IMR-90 (cell line): ENCODE data around the gene REG1A. TPM values are rescaled to one million over a fixed set of nuclear protein-coding genes. Genes with fewer than 3 reads are reported as not detected.

ENCODE experiments used
- ATAC-seq: fragments of 200-7000 bp; cut with Tn5 transposase; 2 replicates; pipeline ENCODE4 v1.9.1; 2020; ENCODE audit warnings: low read depth, mild to moderate bottlenecking, moderate library complexity
- BruUV-seq: library from RNA; stranded (reverse); fragments of 400-500 nt; replicated peaks from 2 replicates; lab custom pipeline; 2021; lab: Mats Ljungman, UMichigan
- CTCF ChIA-PET: fragments of 300-600 bp; formaldehyde crosslinking; extraction: SDS; loops from one replicate; lab custom pipeline; 2021; ENCODE audit warnings: antibody characterized with exemption; lab: Yijun Ruan, JAX
- POLR2A ChIA-PET: fragments of 300-600 bp; sonication (Branson Sonifier 250); formaldehyde crosslinking; loops from one replicate; lab custom pipeline; 2022; ENCODE audit warnings: antibody characterized with exemption; ENCODE audit not compliant: unreplicated experiment; lab: Charles Lee
- DNase-seq: peaks from one replicate; pipeline ENCODE4 v3.0.0; 2013
- H2AFZ ChIP-seq: replicated peaks from 2 replicates; pipeline ENCODE3; 2013; ENCODE audit warnings: low read length, mild to moderate bottlenecking; ENCODE audit not compliant: poor library complexity
- H2AK5ac ChIP-seq: 2 replicates; pipeline ENCODE4 v1.6.1; 2013; ENCODE audit warnings: low read depth, low read length, inconsistent platforms
- H2AK9ac ChIP-seq: replicated peaks from 2 replicates; pipeline ENCODE3; 2013; ENCODE audit warnings: mild to moderate bottlenecking, low read depth, low read length, moderate library complexity; ENCODE audit not compliant: poor library complexity
- H2BK120ac ChIP-seq: 2 replicates; pipeline ENCODE4 v1.6.1; 2013; ENCODE audit warnings: low read depth, low read length, inconsistent platforms
- H2BK15ac ChIP-seq: 3 replicates; pipeline ENCODE4 v1.6.1; 2013; ENCODE audit warnings: low read depth, low read length, inconsistent platforms
- H2BK20ac ChIP-seq: 2 replicates; pipeline ENCODE4 v1.6.1; 2013; ENCODE audit warnings: low read depth, mild to moderate bottlenecking, inconsistent platforms, low read length, moderate library complexity
- H2BK5ac ChIP-seq: 2 replicates; pipeline ENCODE4 v1.6.1; 2013; ENCODE audit warnings: mild to moderate bottlenecking, low read depth, low read length, inconsistent platforms; ENCODE audit not compliant: poor library complexity, severe bottlenecking
- H3K14ac ChIP-seq: replicated peaks from 2 replicates; pipeline ENCODE4 v1.6.1; 2013; ENCODE audit warnings: low read depth, low read length, inconsistent platforms
- H3K18ac ChIP-seq: 2 replicates; pipeline ENCODE4 v1.6.1; 2013; ENCODE audit warnings: low read depth, low read length, control low read depth
- H3K23ac ChIP-seq: 2 replicates; pipeline ENCODE4 v1.6.1; 2013; ENCODE audit warnings: low read depth, low read length, inconsistent platforms
- H3K27ac ChIP-seq: 2 replicates; pipeline ENCODE4 v1.5.1; 2013; ENCODE audit warnings: mild to moderate bottlenecking, control low read depth, low read length; ENCODE audit not compliant: insufficient read depth
- H3K27me3 ChIP-seq: 2 replicates; pipeline ENCODE4 v1.6.1; 2013; ENCODE audit warnings: low read length; ENCODE audit not compliant: control insufficient read depth, insufficient read depth
- H3K36me3 ChIP-seq: 2 replicates; pipeline ENCODE4 v1.6.1; 2013; ENCODE audit warnings: low read length, mixed read lengths; ENCODE audit not compliant: control insufficient read depth, insufficient read depth
- H3K4ac ChIP-seq: 2 replicates; pipeline ENCODE4 v1.6.1; 2013; ENCODE audit warnings: low read depth, low read length, inconsistent platforms
- H3K4me1 ChIP-seq: 2 replicates; pipeline ENCODE4 v1.6.1; 2013; ENCODE audit warnings: low read length, mixed read lengths; ENCODE audit not compliant: control insufficient read depth, insufficient read depth
- H3K4me2 ChIP-seq: 2 replicates; pipeline ENCODE4 v1.6.1; 2013; ENCODE audit warnings: low read depth, mild to moderate bottlenecking, control low read depth, low read length, moderate library complexity
- H3K4me3 ChIP-seq: 2 replicates; pipeline ENCODE4 v1.5.1; 2013; ENCODE audit warnings: low read depth, mild to moderate bottlenecking, control low read depth, low read length, moderate library complexity; ENCODE audit not compliant: insufficient read depth
- H3K56ac ChIP-seq: 2 replicates; pipeline ENCODE4 v1.6.1; 2013; ENCODE audit warnings: low read length, inconsistent platforms; ENCODE audit not compliant: insufficient read depth; ENCODE audit errors: extremely low read depth
- H3K79me1 ChIP-seq, 2 experiments: 2 replicates each; pipeline ENCODE4 v1.6.1; 2013; ENCODE audit warnings: low read length in 2 of 2, inconsistent platforms in 1 of 2, low read depth in 1 of 2
- H3K9ac ChIP-seq: 2 replicates; pipeline ENCODE4 v1.6.1; 2013; ENCODE audit warnings: low read depth, low read length, control low read depth
- H3K9me1 ChIP-seq: 2 replicates; pipeline ENCODE4 v1.6.1; 2013; ENCODE audit warnings: low read length, inconsistent platforms; ENCODE audit not compliant: insufficient read depth
- H3K9me3 ChIP-seq: 2 replicates; pipeline ENCODE4 v1.6.1; 2013; ENCODE audit warnings: low read length; ENCODE audit not compliant: control insufficient read depth, insufficient read depth
- H4K20me1 ChIP-seq: 2 replicates; pipeline ENCODE4 v1.6.1; 2013; ENCODE audit warnings: low read length, inconsistent platforms; ENCODE audit not compliant: insufficient read depth
- H4K5ac ChIP-seq: 2 replicates; pipeline ENCODE4 v1.6.1; 2013; ENCODE audit warnings: mild to moderate bottlenecking, low read depth, low read length, control low read depth
- H4K8ac ChIP-seq, 2 experiments: 2 replicates each; pipeline ENCODE4 v1.6.1; 2013; ENCODE audit warnings: low read depth in 2 of 2, low read length in 2 of 2, control low read depth in 1 of 2, inconsistent platforms in 1 of 2
- H4K91ac ChIP-seq: 2 replicates; pipeline ENCODE4 v1.6.1; 2013; ENCODE audit warnings: low read depth, low read length, inconsistent platforms; ENCODE audit not compliant: insufficient read depth
- BHLHE40 ChIP-seq: fragments of 150-350 bp; IDR thresholded peaks from 2 replicates; pipeline ENCODE4 v1.6.1; 2016; ENCODE audit warnings: mild to moderate bottlenecking, low read depth, low read length
- CEBPB ChIP-seq: IDR thresholded peaks from 2 replicates; pipeline ENCODE4 v1.6.1; 2012; ENCODE audit warnings: low read depth, low read length, improper control_type of control experiment
- NFE2L2 ChIP-seq: fragments of 150-350 bp; IDR thresholded peaks from 2 replicates; pipeline ENCODE4 v1.6.1; 2016; ENCODE audit warnings: low read depth, mild to moderate bottlenecking, low read length
- POLR2A ChIP-seq: IDR thresholded peaks from 2 replicates; pipeline ENCODE4 v1.6.1; 2012; ENCODE audit warnings: mild to moderate bottlenecking, low read depth, low read length
- RAD21 ChIP-seq: IDR thresholded peaks from 2 replicates; pipeline ENCODE4 v1.6.1; 2012; ENCODE audit warnings: low read length, improper control_type of control experiment
- RCOR1 ChIP-seq: IDR thresholded peaks from 2 replicates; pipeline ENCODE4 v1.6.1; 2012; ENCODE audit warnings: mild to moderate bottlenecking, low read length, improper control_type of control experiment; ENCODE audit not compliant: insufficient replicate concordance
- SMC3 ChIP-seq: fragments of 150-350 bp; IDR thresholded peaks from 2 replicates; pipeline ENCODE4 v1.6.1; 2016; ENCODE audit warnings: low read depth, mild to moderate bottlenecking, antibody characterized with exemption, low read length, moderate library complexity
- dilution Hi-C: fragments of 300-500 bp; cut with HindIII; formaldehyde crosslinking; loops from one replicate; pipeline ENCODE4 v1.14.3; 2018; ENCODE audit warnings: low sequenced_read_pairs; ENCODE audit not compliant: unreplicated experiment
- in situ Hi-C: fragments of 300-500 bp; cut with MboI; formaldehyde crosslinking; loops from 3 replicates; pipeline ENCODE4 v1.14.3; 2019; ENCODE audit warnings: low sequenced_read_pairs, inconsistent platforms, mixed read lengths
- intact Hi-C: fragments of 100-400 bp; cut with micrococcal nuclease; formaldehyde crosslinking; loops from 2 replicates; pipeline ENCODE4 v1.10.0; 2022
- polyA plus RNA-seq, 3 experiments: library from polyadenylated mRNA; depleted of rRNA; stranded (reverse); fragments of >200 nt; gene quantifications; 2 replicates each; pipeline ENCODE4 v1.2.3, GENCODE V29; 2012; ENCODE audit warnings: low replicate concordance in 1 of 3
- total RNA-seq: library from RNA; depleted of rRNA; stranded (reverse); fragments of >200 nt; gene quantifications from 2 replicates; pipeline ENCODE4 v1.2.3, GENCODE V29; 2012
- TF ChIP-seq, protein P1 (sequence below): conservative IDR thresholded peaks from 2 replicates; pipeline ENCODE4 v1.5.1; 2012; ENCODE audit warnings: mild to moderate bottlenecking, low read depth, low read length, improper control_type of control experiment

The REG1A gene
- total and polyA plus RNA-seq, 2 of the 4 experiments (the other 2 are of a cell fraction): not detected

DNA sequence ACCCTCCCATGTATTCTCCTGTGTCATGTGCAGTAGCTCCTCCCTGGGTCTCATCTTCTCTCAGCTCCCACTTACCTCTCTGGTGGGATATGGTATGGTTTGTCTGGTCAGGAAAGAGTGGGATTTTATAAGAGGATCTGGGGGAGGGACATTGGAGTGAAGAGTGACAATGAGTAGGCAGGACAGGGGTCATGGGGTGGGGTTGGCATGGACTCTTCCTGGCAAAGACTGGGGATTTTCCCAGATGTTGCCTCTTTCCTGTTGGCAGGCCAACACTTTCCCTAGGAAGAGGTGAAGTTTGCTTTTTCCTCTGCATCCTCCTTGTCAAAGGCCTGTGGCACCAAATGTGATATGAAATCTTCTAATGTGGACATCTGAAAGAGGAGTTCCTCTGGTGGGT, 39.4 kb downstream of the REG1A start, which contains the start of gene REG3A:
Gene REG3A, minus strand, starts transcription at position 101 of the 400 bp plus-strand sequence. CDS start 348 bp downstream, outside the sequence.
- no peak for DNase-seq
- H3K27ac ChIP-seq: no peak within 1 kb of the TSS
- H2AFZ ChIP-seq: no peak within 1 kb of the TSS
- no peaks in the 10 kb centered on the region for H3K27me3 ChIP-seq
- H4K5ac ChIP-seq: no peak within 1 kb of the TSS
- H3K36me3 ChIP-seq: no peaks in the 10 kb centered on the region
- ATAC-seq: no peak
- H4K20me1 ChIP-seq: no peaks in the 10 kb centered on the region
- no peak within 1 kb of the TSS for H2BK15ac ChIP-seq
- TF ChIP-seq CEBPB: no peak
- TF ChIP-seq SMC3: no peak
- TF ChIP-seq, protein P1, sequence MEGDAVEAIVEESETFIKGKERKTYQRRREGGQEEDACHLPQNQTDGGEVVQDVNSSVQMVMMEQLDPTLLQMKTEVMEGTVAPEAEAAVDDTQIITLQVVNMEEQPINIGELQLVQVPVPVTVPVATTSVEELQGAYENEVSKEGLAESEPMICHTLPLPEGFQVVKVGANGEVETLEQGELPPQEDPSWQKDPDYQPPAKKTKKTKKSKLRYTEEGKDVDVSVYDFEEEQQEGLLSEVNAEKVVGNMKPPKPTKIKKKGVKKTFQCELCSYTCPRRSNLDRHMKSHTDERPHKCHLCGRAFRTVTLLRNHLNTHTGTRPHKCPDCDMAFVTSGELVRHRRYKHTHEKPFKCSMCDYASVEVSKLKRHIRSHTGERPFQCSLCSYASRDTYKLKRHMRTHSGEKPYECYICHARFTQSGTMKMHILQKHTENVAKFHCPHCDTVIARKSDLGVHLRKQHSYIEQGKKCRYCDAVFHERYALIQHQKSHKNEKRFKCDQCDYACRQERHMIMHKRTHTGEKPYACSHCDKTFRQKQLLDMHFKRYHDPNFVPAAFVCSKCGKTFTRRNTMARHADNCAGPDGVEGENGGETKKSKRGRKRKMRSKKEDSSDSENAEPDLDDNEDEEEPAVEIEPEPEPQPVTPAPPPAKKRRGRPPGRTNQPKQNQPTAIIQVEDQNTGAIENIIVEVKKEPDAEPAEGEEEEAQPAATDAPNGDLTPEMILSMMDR: no peak
- TF ChIP-seq RCOR1: no peak
- no peak for TF ChIP-seq BHLHE40
- no peak for TF ChIP-seq RAD21
- TF ChIP-seq POLR2A: no peak
- no peak for TF ChIP-seq NFE2L2
- dilution Hi-C loops (no loop called here), intact Hi-C loops (no loop called here), in situ Hi-C loops (no loop called here)
- H3K9ac ChIP-seq: no peak within 1 kb of the TSS
- H3K9me3 ChIP-seq: peaks cover 24% of the 10 kb centered on the region
- H2BK120ac ChIP-seq: no peak within 1 kb of the TSS
- H3K4ac ChIP-seq: no peak within 1 kb of the TSS
- H3K18ac ChIP-seq: no peak within 1 kb of the TSS
- no peak within 1 kb of the TSS for H2AK5ac ChIP-seq
- H2BK5ac ChIP-seq: no peak within 1 kb of the TSS
- no peaks in the 10 kb centered on the region for H3K79me1 ChIP-seq
- H3K23ac ChIP-seq: no peak within 1 kb of the TSS
- BruUV-seq: no TSS peak
- no peaks in the 10 kb centered on the region for H3K4me1 ChIP-seq
- no peak within 1 kb of the TSS for H3K4me2 ChIP-seq
- H3K9me1 ChIP-seq: no peaks in the 10 kb centered on the region
- no peak within 1 kb of the TSS for H3K14ac ChIP-seq
- POLR2A ChIA-PET: no interaction called here
- no peak within 1 kb of the TSS for H4K91ac ChIP-seq
- H2AK9ac ChIP-seq: no peak within 1 kb of the TSS
- no peak within 1 kb of the TSS for H4K8ac ChIP-seq
- no peak within 1 kb of the TSS for H2BK20ac ChIP-seq
- CTCF ChIA-PET: no interaction called here
- no peak within 1 kb of the TSS for H3K4me3 ChIP-seq
- H3K56ac ChIP-seq: no peak within 1 kb of the TSS
